PC-9 (cell line): ENCODE measurements around the gene ZDHHC5. TPM values are rescaled to one million over a fixed set of nuclear protein-coding genes. Genes with fewer than 3 reads are reported as not detected.

Experiments used
- BruUV-seq: library from RNA; stranded (reverse); fragments of 400-500 nt; replicated peaks from 2 replicates; lab custom pipeline; 2021; lab: Mats Ljungman, UMichigan
- CTCF ChIA-PET: fragments of 300-600 bp; sonication (Branson Sonifier 250); formaldehyde crosslinking; loops from one replicate; lab custom pipeline; 2022; ENCODE audit warnings: antibody characterized with exemption; lab: Charles Lee
- POLR2A ChIA-PET: fragments of 300-600 bp; sonication (Branson Sonifier 250); formaldehyde crosslinking; loops from one replicate; lab custom pipeline; 2022; ENCODE audit warnings: antibody characterized with exemption; ENCODE audit not compliant: unreplicated experiment; lab: Charles Lee
- DNase-seq, 2 experiments: peaks; one replicate each; pipeline versions ENCODE4 v3.0.0 to v3.0.0-alpha.2; 2015 to 2022; ENCODE audit warnings: mixed read lengths in 1 of 2
- H2AFZ ChIP-seq: fragments of 200-600 bp; sonication (generic); 2 replicates; pipeline ENCODE4 v1.8.1; 2017; ENCODE audit warnings: antibody characterized with exemption
- H3F3A ChIP-seq: fragments of 200-600 bp; sonication (generic); 2 replicates; pipeline ENCODE4 v1.8.1; 2017; ENCODE audit warnings: antibody characterized with exemption, mild to moderate bottlenecking, low read depth; ENCODE audit not compliant: insufficient read depth
- H3K27ac ChIP-seq: fragments of 200-600 bp; sonication (generic); 2 replicates; pipeline ENCODE4 v1.6.1; 2016; ENCODE audit warnings: mixed run types
- H3K27me3 ChIP-seq: fragments of 200-600 bp; sonication (generic); 2 replicates; pipeline ENCODE4 v1.6.1; 2016; ENCODE audit warnings: low read depth, mixed run types; ENCODE audit not compliant: insufficient read depth
- H3K36me3 ChIP-seq: fragments of 200-600 bp; sonication (generic); 2 replicates; pipeline ENCODE4 v1.6.1; 2016; ENCODE audit warnings: low read depth, mixed run types
- H3K4me1 ChIP-seq: fragments of 200-600 bp; sonication (generic); replicated peaks from 2 replicates; pipeline ENCODE4 v1.6.1; 2016; ENCODE audit warnings: mixed run types; ENCODE audit not compliant: insufficient read depth
- H3K4me2 ChIP-seq: fragments of 200-600 bp; sonication (generic); 2 replicates; pipeline ENCODE4 v1.6.1; 2017; ENCODE audit warnings: mixed run types
- H3K4me3 ChIP-seq: fragments of 200-600 bp; sonication (generic); 2 replicates; pipeline ENCODE4 v1.6.1; 2016; ENCODE audit warnings: mixed run types
- H3K79me2 ChIP-seq: fragments of 200-600 bp; sonication (generic); 2 replicates; pipeline ENCODE4 v1.6.1; 2017; ENCODE audit warnings: low read depth, mixed run types
- H3K9me2 ChIP-seq: fragments of 200-600 bp; sonication (generic); 2 replicates; pipeline ENCODE4 v1.8.1; 2017; ENCODE audit warnings: mild to moderate bottlenecking; ENCODE audit not compliant: insufficient read depth
- H3K9me3 ChIP-seq: fragments of 200-600 bp; sonication (generic); 2 replicates; pipeline ENCODE4 v1.8.1; 2016; ENCODE audit warnings: low read depth; ENCODE audit not compliant: insufficient read depth
- H4K20me1 ChIP-seq: fragments of 200-600 bp; sonication (generic); 2 replicates; pipeline ENCODE4 v1.8.1; 2017; ENCODE audit not compliant: insufficient read depth
- EZH2 ChIP-seq: fragments of 200-600 bp; sonication (generic); IDR thresholded peaks from 2 replicates; pipeline ENCODE4 v1.8.0; 2017; ENCODE audit warnings: antibody characterized with exemption, low read depth
- intact Hi-C: fragments of 100-400 bp; cut with micrococcal nuclease; formaldehyde crosslinking; loops from one replicate; pipeline ENCODE4 v1.10.0; 2022; ENCODE audit not compliant: unreplicated experiment
- total RNA-seq: library from RNA; stranded (reverse); gene quantifications from 2 replicates; pipeline ENCODE4 v1.2.3, GENCODE V29; 2021
- TF ChIP-seq, protein P1 (sequence below): fragments of 200-600 bp; sonication (generic); conservative IDR thresholded peaks from 2 replicates; pipeline ENCODE4 v1.6.1; 2017; ENCODE audit warnings: mixed run types, antibody characterized with exemption, mild to moderate bottlenecking, moderate library complexity

The ZDHHC5 gene
- total RNA-seq, 1 experiment from 2014 or later: 94.2 TPM

DNA sequence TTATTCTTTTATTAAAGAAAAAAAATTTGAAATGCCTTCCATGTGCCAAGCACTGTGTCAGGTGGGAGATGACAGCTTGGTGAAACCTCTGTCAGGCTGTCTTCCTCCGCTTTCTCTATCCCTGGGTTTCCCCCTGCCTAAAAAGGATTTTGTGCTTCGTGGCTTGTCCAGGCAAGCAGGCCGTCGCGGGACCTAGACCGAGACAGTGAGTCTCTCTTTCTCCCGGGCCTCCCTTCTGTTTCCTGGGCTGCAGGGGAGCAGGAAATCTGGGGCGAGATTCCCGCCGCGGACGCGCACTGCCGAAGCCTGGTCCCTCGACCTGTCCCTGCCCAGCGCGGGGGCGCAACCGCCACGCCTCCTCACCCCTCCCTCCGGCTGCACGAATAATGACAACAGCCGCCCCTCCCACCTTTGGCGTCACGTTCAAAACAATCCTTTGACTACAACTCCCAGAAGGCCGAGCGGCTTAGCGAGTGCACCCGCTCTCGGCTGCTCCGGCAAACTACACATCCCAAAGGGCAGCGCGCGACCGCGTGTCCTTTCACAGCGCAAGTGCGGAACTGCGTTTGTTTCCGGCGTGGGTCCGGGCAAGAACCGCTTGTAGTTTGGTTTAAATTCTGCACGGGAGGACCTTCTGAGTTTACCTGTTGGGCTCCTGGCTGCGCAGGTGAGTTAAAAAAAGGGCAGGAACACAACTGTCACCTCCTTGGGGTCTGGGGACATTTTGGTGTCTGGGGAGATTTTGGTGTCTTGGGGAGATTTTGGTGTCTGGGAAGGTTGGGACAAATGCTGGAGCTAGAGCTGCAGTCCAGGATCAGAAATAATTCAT, 10.5 kb upstream of the ZDHHC5 start, which contains the start of gene CLP1:
Gene CLP1 (plus strand): TSS at position 569 of the 829 bp plus-strand sequence. CDS start 1,715 bp downstream, outside the sequence.
- no TSS peak for BruUV-seq

DNA sequence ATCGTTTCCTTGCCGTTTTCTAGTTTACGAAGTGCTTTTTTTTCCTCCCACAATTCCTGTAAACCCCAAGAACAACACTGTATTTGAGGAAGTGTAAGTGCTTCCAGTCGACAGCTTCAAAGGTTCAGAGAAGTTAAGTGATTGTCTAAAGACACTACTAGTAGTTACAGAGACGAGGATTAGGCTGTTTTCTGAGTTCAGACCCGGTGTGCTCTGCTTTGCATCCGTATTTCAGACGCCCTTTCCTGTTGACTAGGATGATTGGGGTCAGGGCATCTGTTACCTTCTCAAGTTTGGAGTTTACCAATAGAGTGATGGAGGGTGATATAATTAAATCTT, 9.9 kb upstream of the ZDHHC5 start:
- Histone ChIP-seq H3K9me3 (no peaks in the 10 kb centered on the region), H3K79me2 (peaks cover 27% of the 10 kb centered on the region), H2AFZ (peak overlapping the region; percentile 81), H3K27ac (peak overlapping the region; percentile 25), H3K36me3 (peaks cover 26% of the 10 kb centered on the region; the same call in 1 of the 2 replicates), H3K4me3 (peak overlapping the region; percentile 96), H3F3A (peaks cover 20% of the 10 kb centered on the region; the same call in 1 of the 2 replicates), H3K4me2 (peak overlapping the region; percentile 97), H3K4me1 (peaks cover 7% of the 10 kb centered on the region), H3K27me3 (no peaks in the 10 kb centered on the region), H4K20me1 (no peaks in the 10 kb centered on the region), H3K9me2 (no peaks in the 10 kb centered on the region)
- intact Hi-C loops: loop anchor here (5.0 kb wide), 1 partner anchor 126 kb away; the partner anchor contains the start of gene TIMM10
- DNase-seq: no peak
- CTCF ChIA-PET: no interaction called here
- POLR2A ChIA-PET: no interaction called here
- BruUV-seq: TSS peak; percentile 50
- TF ChIP-seq, protein P1, sequence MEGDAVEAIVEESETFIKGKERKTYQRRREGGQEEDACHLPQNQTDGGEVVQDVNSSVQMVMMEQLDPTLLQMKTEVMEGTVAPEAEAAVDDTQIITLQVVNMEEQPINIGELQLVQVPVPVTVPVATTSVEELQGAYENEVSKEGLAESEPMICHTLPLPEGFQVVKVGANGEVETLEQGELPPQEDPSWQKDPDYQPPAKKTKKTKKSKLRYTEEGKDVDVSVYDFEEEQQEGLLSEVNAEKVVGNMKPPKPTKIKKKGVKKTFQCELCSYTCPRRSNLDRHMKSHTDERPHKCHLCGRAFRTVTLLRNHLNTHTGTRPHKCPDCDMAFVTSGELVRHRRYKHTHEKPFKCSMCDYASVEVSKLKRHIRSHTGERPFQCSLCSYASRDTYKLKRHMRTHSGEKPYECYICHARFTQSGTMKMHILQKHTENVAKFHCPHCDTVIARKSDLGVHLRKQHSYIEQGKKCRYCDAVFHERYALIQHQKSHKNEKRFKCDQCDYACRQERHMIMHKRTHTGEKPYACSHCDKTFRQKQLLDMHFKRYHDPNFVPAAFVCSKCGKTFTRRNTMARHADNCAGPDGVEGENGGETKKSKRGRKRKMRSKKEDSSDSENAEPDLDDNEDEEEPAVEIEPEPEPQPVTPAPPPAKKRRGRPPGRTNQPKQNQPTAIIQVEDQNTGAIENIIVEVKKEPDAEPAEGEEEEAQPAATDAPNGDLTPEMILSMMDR: no peak
- TF ChIP-seq EZH2: no peak

More for the DNA sequence above, 10.5 kb upstream of the ZDHHC5 start, which contains the start of gene CLP1:
- Histone ChIP-seq H3K27me3 (no peaks in the 10 kb centered on the region), H3K4me3 (peak within 1 kb of the TSS; percentile 96), H4K20me1 (no peaks in the 10 kb centered on the region), H3K36me3 (peaks cover 26% of the 10 kb centered on the region; the same call in 1 of the 2 replicates), H3K27ac (peak within 1 kb of the TSS; percentile 25), H3K79me2 (peaks cover 27% of the 10 kb centered on the region), H3F3A (peaks cover 15% of the 10 kb centered on the region; the same call in 1 of the 2 replicates), H3K4me2 (peak within 1 kb of the TSS; percentile 97), H2AFZ (peak within 1 kb of the TSS; percentile 81), H3K9me2 (no peaks in the 10 kb centered on the region), H3K4me1 (peaks cover 7% of the 10 kb centered on the region), H3K9me3 (no peaks in the 10 kb centered on the region)
- intact Hi-C loops: loop anchor here (1.0 to 5.0 kb wide), 3 partner anchors 10 to 921 kb away; partner anchors contain the start of gene TIMM10
- ChIA-PET CTCF (no interaction called here), POLR2A (no interaction called here)
- DNase-seq: peak; percentile 98 to 100
- TF ChIP-seq EZH2: no peak
- TF ChIP-seq, protein P1: peak; percentile 13; the same call in 1 of the 2 replicates

DNA sequence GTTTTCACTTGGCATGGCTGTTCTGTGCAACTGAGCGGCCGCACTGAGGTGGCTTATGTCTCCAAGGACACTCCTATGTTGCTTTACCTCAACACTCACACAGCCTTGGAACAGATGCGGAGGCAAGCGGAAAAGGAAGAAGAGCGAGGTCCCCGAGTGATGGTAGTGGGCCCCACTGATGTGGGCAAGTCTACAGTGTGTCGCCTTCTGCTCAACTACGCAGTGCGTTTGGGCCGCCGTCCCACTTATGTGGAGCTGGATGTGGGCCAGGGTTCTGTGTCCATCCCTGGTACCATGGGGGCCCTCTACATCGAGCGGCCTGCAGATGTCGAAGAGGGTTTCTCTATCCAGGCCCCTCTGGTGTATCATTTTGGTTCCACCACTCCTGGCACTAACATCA, 8.2 kb upstream of the ZDHHC5 start:
- POLR2A ChIA-PET: no interaction called here
- no peak for DNase-seq
- H3K27me3 ChIP-seq: no peaks in the 10 kb centered on the region
- peaks cover 7% of the 10 kb centered on the region for H3K4me1 ChIP-seq
- no peaks in the 10 kb centered on the region for H4K20me1 ChIP-seq
- CTCF ChIA-PET: no interaction called here
- TF ChIP-seq, protein P1: no peak
- no peak for TF ChIP-seq EZH2
- no peak overlapping the region for H3K4me2 ChIP-seq
- peaks cover 22% of the 10 kb centered on the region; the same call in 1 of the 2 replicates for H3F3A ChIP-seq
- no peak overlapping the region for H3K4me3 ChIP-seq
- intact Hi-C loops: loop anchor here (5.0 to 10.0 kb wide), 4 partner anchors 127 to 1485 kb away; partner anchors contain the start of genes FAM111A, TIMM10 and TNKS1BP1
- H3K27ac ChIP-seq: no peak overlapping the region
- H3K36me3 ChIP-seq: peaks cover 26% of the 10 kb centered on the region; the same call in 1 of the 2 replicates
- no peaks in the 10 kb centered on the region for H3K9me2 ChIP-seq
- BruUV-seq: no TSS peak
- no peaks in the 10 kb centered on the region for H3K9me3 ChIP-seq
- H3K79me2 ChIP-seq: peaks cover 27% of the 10 kb centered on the region
- no peak overlapping the region for H2AFZ ChIP-seq
